Measurements from ENCODE around the gene EXOC1.

EXOC1 gene

GRCh38 chr4:55892156-55892555 is 38.7 kb downstream of the EXOC1 start:
- DNase-seq (ENCODE audit: low spot score), result no peak
- TF ChIP-seq CTCF (IDR thresholded peaks at IDR 0.05; ENCODE audit: extremely low read depth, insufficient read depth, missing control alignments), result no peak
- in situ Hi-C loops (cut with MboI; ENCODE audit: low pct_unique_long_range_greater_than_20kb, low sequenced_read_pairs, unreplicated experiment), result no loop called here

DNA sequence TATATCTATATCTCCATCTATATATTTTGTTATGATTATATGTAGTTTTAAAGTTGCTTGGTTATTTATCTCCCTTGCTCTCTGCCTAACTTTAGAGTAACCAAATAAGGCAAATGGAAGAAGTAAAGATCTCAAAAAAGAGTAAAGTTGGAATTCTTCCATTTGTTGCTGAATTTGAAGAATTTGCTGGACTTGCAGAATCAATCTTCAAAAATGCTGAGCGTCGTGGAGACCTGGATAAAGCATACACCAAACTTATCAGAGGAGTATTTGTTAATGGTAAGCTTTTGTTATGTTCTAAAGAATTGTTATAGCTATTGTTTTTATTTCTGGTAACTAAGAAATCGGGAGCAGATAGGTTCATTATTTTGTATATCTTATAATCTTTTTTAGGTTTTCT is 43.2 kb downstream of the EXOC1 start:
- in situ Hi-C loops (cut with MboI; ENCODE audit: low pct_unique_long_range_greater_than_20kb, low sequenced_read_pairs, unreplicated experiment), result no loop called here
- TF ChIP-seq CTCF (IDR thresholded peaks at IDR 0.05; ENCODE audit: extremely low read depth, insufficient read depth, missing control alignments), result no peak
- no peak for DNase-seq (ENCODE audit: low spot score)

GRCh38 chr4:55902677-55903076 is 49.2 kb downstream of the EXOC1 start:
- no peak for TF ChIP-seq CTCF (IDR thresholded peaks at IDR 0.05; ENCODE audit: extremely low read depth, insufficient read depth, missing control alignments)
- in situ Hi-C loops (cut with MboI; ENCODE audit: low pct_unique_long_range_greater_than_20kb, low sequenced_read_pairs, unreplicated experiment), result no loop called here
- DNase-seq (ENCODE audit: low spot score), result no peak

- DNase-seq (ENCODE audit: low spot score), result no peak
- no peak for TF ChIP-seq CTCF (IDR thresholded peaks at IDR 0.05; ENCODE audit: extremely low read depth, insufficient read depth, missing control alignments)
- in situ Hi-C loops (cut with MboI; ENCODE audit: low pct_unique_long_range_greater_than_20kb, low sequenced_read_pairs, unreplicated experiment), result no loop called here
Measured at GRCh38 chr4:55903577-55903976, 50.1 kb downstream of the EXOC1 start.

DNA sequence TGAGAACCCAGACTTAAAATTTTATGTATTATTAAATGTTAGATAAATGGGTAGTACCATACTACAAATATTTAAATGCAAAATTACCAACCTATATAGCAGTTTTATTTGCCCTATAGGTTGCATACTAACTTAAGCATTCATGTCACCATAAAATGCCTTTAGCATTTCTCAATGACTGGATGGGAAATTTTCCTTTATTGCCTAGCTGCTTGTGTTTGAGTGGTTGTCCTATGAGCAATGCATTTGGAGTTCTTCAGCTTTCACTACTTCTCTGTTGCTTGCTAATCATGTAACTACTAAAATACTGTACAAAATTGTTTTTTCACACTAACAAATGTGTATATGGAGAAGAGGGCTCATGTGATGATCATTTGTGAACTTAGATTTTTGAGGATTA is 51.1 kb downstream of the EXOC1 start:
- no peak for TF ChIP-seq CTCF (IDR thresholded peaks at IDR 0.05; ENCODE audit: extremely low read depth, insufficient read depth, missing control alignments)

GRCh38 chr4:55906323-55906722 is 52.9 kb downstream of the EXOC1 start:
- in situ Hi-C loops (cut with MboI; ENCODE audit: low pct_unique_long_range_greater_than_20kb, low sequenced_read_pairs, unreplicated experiment), result no loop called here

More for the DNA sequence above, 51.1 kb downstream of the EXOC1 start:
- in situ Hi-C loops (cut with MboI; ENCODE audit: low pct_unique_long_range_greater_than_20kb, low sequenced_read_pairs, unreplicated experiment), result no loop called here
- DNase-seq (ENCODE audit: low spot score), result no peak

More at GRCh38 chr4:55906323-55906722, 52.9 kb downstream of the EXOC1 start:
- TF ChIP-seq CTCF (IDR thresholded peaks at IDR 0.05; ENCODE audit: extremely low read depth, insufficient read depth, missing control alignments), result no peak
- no peak for DNase-seq (ENCODE audit: low spot score)

All from GM13977 (cell line).